Testis (tissue), 3 donors: Measurements from ENCODE around the gene RACK1. TPM values are rescaled to one million over a fixed set of nuclear protein-coding genes. Genes with fewer than 3 reads are reported as not detected.
A peak's percentile ranks its signal among the peaks of the same experiment; 100 is the strongest.
"Not testable (repeated sequence)": the region's sequence is repeated elsewhere in the genome, so short reads cannot be mapped to it uniquely, and the experiment has no call there.

ENCODE experiments used
- DNase-seq: peaks from one replicate; pipeline ENCODE4 v3.0.0-alpha.2; 2019
- H3K27ac ChIP-seq, 2 donors: fragments of 200-600 bp; sonication (generic); one replicate each; pipeline ENCODE4 v1.5.1; 2019
- H3K27me3 ChIP-seq: fragments of 200-600 bp; sonication (generic); one replicate; pipeline ENCODE4 v1.5.1; 2019
- H3K36me3 ChIP-seq: fragments of 200-600 bp; sonication (generic); one replicate; pipeline ENCODE4 v1.5.1; 2017; ENCODE audit warnings: low read depth; ENCODE audit errors: missing control alignments
- H3K4me1 ChIP-seq: fragments of 200-600 bp; sonication (generic); one replicate; pipeline ENCODE4 v1.5.1; 2019
- H3K4me3 ChIP-seq, 2 donors: fragments of 200-600 bp; sonication (generic); one replicate each; pipeline ENCODE4 v1.5.1; 2017 to 2019
- H3K9me3 ChIP-seq: fragments of 200-600 bp; sonication (generic); one replicate; pipeline ENCODE4 v1.5.1; 2017
- POLR2A ChIP-seq: fragments of 450-650 bp; IDR thresholded peaks from one replicate; pipeline ENCODE4 v1.6.1; 2017; ENCODE audit warnings: antibody characterized with exemption, mild to moderate bottlenecking, moderate library complexity
- WGBS, 2 donors: methylation state at CpG; one replicate each; pipeline ENCODE4 v1.1.5; 2018; 5-methylcytosine and 5-hydroxymethylcytosine counted together
- intact Hi-C: fragments of 100-400 bp; cut with DNase I; formaldehyde crosslinking; loops from one replicate; pipeline ENCODE4 v1.15.1; 2023; ENCODE audit warnings: low total_unique reads
- polyA plus RNA-seq: library from polyadenylated mRNA; stranded (reverse); fragments of 350-450 nt; fragmentation: Illumina TruSeq; extraction: RNeasy Lipid Tissue Mini Kit (QIAGEN cat#74804); gene quantifications from one replicate; pipeline ENCODE4 v1.2.3, GENCODE V29; 2014; ENCODE audit warnings: low read depth, low replicate concordance; ENCODE audit not compliant: insufficient read depth
- total RNA-seq, 2 donors: library from RNA; depleted of rRNA; stranded (reverse); fragments of >200 nt; gene quantifications; one replicate each; pipeline ENCODE4 v1.2.3, GENCODE V29; 2016
- TF ChIP-seq, protein P1 (sequence below), 3 experiments: fragments of 450-650 bp in 2 of 3; fragments of 200-600 bp in 1 of 3; sonication (generic) in 1 of 3; IDR thresholded peaks; one replicate each; pipeline ENCODE4 v1.5.1; 2016 to 2019; ENCODE audit warnings: antibody characterized with exemption in 3 of 3, mild to moderate bottlenecking in 2 of 3, moderate library complexity in 1 of 3

RACK1 gene
- total and polyA plus RNA-seq, 3 donors from 2014 or later: 777 to 1,606 (median 1,149) TPM

DNA sequence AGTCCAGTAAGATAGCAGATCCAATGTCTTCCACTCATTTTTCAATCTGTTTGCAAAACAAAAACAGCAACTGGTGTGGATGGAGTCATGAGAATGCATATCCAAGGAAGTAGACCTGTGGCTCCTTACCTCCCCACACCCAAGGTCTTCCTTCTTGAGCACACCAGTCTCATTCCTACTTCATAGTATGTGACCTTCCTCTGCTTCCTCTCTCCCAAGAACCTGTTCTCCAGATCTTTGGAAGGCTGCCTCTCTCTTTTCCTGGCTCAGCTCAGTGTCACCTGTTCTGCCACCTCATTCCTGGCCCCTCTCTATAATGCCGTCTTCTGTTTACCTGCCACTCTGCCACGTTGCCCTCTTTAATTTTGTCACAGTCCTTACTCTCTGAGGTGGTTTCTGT lies 30.8 kb downstream of the RACK1 start:
- no peak overlapping the region for H3K27ac ChIP-seq
- WGBS, 2 donors: 75 to 80% methylated on average over 2 of the region's 2 CpGs
- H3K4me1 ChIP-seq: no peaks in the 10 kb centered on the region
- no peaks in the 10 kb centered on the region for H3K9me3 ChIP-seq
- no peak for DNase-seq
- intact Hi-C loops: no loop called here
- H3K4me3 ChIP-seq: no peak overlapping the region
- TF ChIP-seq POLR2A: no peak
- TF ChIP-seq, protein P1, sequence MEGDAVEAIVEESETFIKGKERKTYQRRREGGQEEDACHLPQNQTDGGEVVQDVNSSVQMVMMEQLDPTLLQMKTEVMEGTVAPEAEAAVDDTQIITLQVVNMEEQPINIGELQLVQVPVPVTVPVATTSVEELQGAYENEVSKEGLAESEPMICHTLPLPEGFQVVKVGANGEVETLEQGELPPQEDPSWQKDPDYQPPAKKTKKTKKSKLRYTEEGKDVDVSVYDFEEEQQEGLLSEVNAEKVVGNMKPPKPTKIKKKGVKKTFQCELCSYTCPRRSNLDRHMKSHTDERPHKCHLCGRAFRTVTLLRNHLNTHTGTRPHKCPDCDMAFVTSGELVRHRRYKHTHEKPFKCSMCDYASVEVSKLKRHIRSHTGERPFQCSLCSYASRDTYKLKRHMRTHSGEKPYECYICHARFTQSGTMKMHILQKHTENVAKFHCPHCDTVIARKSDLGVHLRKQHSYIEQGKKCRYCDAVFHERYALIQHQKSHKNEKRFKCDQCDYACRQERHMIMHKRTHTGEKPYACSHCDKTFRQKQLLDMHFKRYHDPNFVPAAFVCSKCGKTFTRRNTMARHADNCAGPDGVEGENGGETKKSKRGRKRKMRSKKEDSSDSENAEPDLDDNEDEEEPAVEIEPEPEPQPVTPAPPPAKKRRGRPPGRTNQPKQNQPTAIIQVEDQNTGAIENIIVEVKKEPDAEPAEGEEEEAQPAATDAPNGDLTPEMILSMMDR (IDR thresholded peaks at IDR 0.05): no peak
- no peaks in the 10 kb centered on the region for H3K36me3 ChIP-seq
- H3K27me3 ChIP-seq: no peaks in the 10 kb centered on the region

- no peak overlapping the region for H3K4me3 ChIP-seq
- WGBS, 2 donors: 88 to 91% methylated on average over 6 of the region's 6 CpGs
- no peak overlapping the region for H3K27ac ChIP-seq
- DNase-seq: no peak
- H3K9me3 ChIP-seq: no peaks in the 10 kb centered on the region
- intact Hi-C loops: no loop called here
- no peaks in the 10 kb centered on the region for H3K36me3 ChIP-seq
- H3K27me3 ChIP-seq: no peaks in the 10 kb centered on the region
- H3K4me1 ChIP-seq: no peaks in the 10 kb centered on the region
- TF ChIP-seq POLR2A: no peak
- TF ChIP-seq, protein P1 (IDR thresholded peaks at IDR 0.05): no peak
Observed at GRCh38 chr5:181212080-181212479, 31.6 kb downstream of the RACK1 start.

DNA sequence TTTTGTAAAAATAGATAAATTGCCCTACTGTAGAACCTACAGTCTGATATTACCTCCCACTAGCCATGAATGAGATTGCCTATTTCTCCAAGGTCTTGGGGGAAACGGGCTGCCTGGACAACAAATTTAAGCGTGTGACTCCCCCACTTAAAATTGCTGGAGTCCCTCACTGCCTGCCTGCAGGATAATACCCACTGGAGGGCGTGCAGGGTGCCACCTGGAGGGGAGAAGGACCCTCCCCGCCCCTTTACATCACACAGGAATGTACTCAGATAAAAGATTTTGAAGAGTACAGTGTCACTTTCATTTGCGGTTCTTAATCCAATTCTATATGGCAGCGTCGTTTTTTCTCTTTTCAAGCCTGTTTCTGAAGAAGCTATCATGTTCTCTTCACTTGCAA lies 32.5 kb downstream of the RACK1 start:
- no peak for DNase-seq
- TF ChIP-seq, protein P1 (IDR thresholded peaks at IDR 0.05): no peak
- no peak for TF ChIP-seq POLR2A
- intact Hi-C loops: no loop called here
- H3K4me1 ChIP-seq: no peaks in the 10 kb centered on the region
- H3K27ac ChIP-seq: no peak overlapping the region
- no peaks in the 10 kb centered on the region for H3K36me3 ChIP-seq
- H3K27me3 ChIP-seq: no peaks in the 10 kb centered on the region
- no peak overlapping the region for H3K4me3 ChIP-seq
- WGBS, 2 donors: 42 to 48% methylated on average over 7 of the region's 7 CpGs
- H3K9me3 ChIP-seq: no peaks in the 10 kb centered on the region

GRCh38 chr5:181210698-181211097 lies 33.0 kb downstream of the RACK1 start:
- H3K4me1 ChIP-seq, intact Hi-C loops, H3K27me3 ChIP-seq, H3K27ac ChIP-seq, H3K36me3 ChIP-seq, DNase-seq, H3K4me3 ChIP-seq, H3K9me3 ChIP-seq: not testable (repeated sequence)
- 56 to 60% methylated on average over 17 of the region's 17 CpGs for WGBS, 2 donors

- DNase-seq, H3K27ac ChIP-seq, H3K36me3 ChIP-seq, H3K9me3 ChIP-seq, H3K4me3 ChIP-seq, H3K27me3 ChIP-seq, intact Hi-C loops, H3K4me1 ChIP-seq: not testable (repeated sequence)
- WGBS, 2 donors: 61 to 65% methylated on average over 11 of the region's 11 CpGs
Observed at GRCh38 chr5:181210148-181210547, 33.6 kb downstream of the RACK1 start.

GRCh38 chr5:181209006-181209405 lies 34.7 kb downstream of the RACK1 start:
- 67 to 74% methylated on average over 24 of the region's 24 CpGs for WGBS, 2 donors
- H3K27me3 ChIP-seq, H3K27ac ChIP-seq, intact Hi-C loops, DNase-seq, H3K36me3 ChIP-seq, H3K9me3 ChIP-seq, H3K4me1 ChIP-seq: not testable (repeated sequence)
- H3K4me3 ChIP-seq: peak overlapping the region; percentile 9 to 29
